ENCODE measurements around the gene POLR1H.

DNA sequence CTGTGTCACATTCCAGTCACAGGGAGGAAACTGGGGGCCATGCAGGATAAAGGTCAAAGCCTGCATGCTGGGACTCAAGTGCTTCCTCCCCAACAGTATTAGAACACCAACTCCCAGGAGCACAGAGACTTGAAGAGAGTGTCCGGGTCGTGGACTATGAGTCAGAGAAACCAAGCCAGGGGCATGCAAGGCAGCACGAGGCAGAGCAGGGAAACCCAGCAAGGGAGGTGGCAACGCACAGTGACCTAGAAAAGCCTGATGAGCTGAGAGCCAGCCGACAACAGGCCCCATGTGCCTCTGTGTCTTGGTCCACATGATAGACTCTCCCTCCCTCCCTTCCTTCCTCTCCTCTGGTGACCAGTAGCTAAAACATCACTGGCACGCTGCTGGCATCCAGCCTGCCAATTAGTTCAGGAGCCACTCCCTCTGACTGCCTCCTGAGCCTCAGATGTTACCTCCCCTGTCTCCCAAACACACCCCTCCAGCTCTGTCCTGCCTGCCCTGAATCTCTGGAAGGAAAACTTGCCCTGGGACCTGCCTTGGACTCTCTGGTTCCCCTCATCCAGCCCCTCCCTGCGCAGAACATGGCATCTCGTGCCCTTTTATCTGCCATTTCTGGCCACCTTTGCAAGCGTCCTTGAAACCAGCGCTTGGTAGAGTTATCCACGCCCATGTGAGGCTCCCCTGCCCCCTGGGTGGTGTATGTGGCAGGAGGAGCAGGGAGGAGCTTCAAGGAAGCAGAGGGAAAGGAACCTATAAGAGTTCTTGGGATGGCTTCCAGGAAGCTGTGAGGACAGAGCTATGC is 30.7 kb downstream of the POLR1H start:
- TF ChIP-seq, protein P1, sequence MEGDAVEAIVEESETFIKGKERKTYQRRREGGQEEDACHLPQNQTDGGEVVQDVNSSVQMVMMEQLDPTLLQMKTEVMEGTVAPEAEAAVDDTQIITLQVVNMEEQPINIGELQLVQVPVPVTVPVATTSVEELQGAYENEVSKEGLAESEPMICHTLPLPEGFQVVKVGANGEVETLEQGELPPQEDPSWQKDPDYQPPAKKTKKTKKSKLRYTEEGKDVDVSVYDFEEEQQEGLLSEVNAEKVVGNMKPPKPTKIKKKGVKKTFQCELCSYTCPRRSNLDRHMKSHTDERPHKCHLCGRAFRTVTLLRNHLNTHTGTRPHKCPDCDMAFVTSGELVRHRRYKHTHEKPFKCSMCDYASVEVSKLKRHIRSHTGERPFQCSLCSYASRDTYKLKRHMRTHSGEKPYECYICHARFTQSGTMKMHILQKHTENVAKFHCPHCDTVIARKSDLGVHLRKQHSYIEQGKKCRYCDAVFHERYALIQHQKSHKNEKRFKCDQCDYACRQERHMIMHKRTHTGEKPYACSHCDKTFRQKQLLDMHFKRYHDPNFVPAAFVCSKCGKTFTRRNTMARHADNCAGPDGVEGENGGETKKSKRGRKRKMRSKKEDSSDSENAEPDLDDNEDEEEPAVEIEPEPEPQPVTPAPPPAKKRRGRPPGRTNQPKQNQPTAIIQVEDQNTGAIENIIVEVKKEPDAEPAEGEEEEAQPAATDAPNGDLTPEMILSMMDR (IDR thresholded peaks at IDR 0.05; ENCODE audit: insufficient read depth, low read length, poor library complexity, severe bottlenecking): no peak
- TF ChIP-seq EZH2phosphoT487 (conservative IDR thresholded peaks at IDR 0.05; ENCODE audit: low read length): no peak

Data from SU-DHL-6 (cell line).